ENCODE measurements around the gene TESK2. TPM values are rescaled to one million over a fixed set of nuclear protein-coding genes. Genes with fewer than 3 reads are reported as not detected.
A peak's percentile ranks its signal among the peaks of the same experiment; 100 is the strongest.

Gene TESK2
- total RNA-seq, 6 donors from 2014 or later: 2.3 to 7.4 (median 5.7) TPM

GRCh38 chr1:45359882-45360513 lies 131.0 kb downstream of the TESK2 start:
- no peak overlapping the region for H3K4me3 ChIP-seq
- no peaks in the 10 kb centered on the region for H3K27me3 ChIP-seq
- 19 to 24% methylated on average over 7 of the region's 7 CpGs for WGBS, 2 donors
- H3K4me1 ChIP-seq: peaks cover 10 to 19% (median 15%) of the 10 kb centered on the region in 4 donors
- peak overlapping the region; percentile 29 to 82 (median 59) for H3K27ac ChIP-seq
- DNase-seq (peak in 1 of 2 donors; percentile 57), ATAC-seq (ENCODE audit: low FRiP score in 2 of 2) (peak; percentile 46 to 88)
- TF ChIP-seq CTCF (IDR thresholded peaks at IDR 0.05) (peak; percentile 22 to 67 (median 56)), POLR2AphosphoS5 (IDR thresholded peaks at IDR 0.05) (no peak)
- no peaks in the 10 kb centered on the region for H3K36me3 ChIP-seq
- no peaks in the 10 kb centered on the region for H3K9me3 ChIP-seq

- H3K9me3 ChIP-seq: no peaks in the 10 kb centered on the region
- no peaks in the 10 kb centered on the region for H3K27me3 ChIP-seq
- peaks cover 10 to 15% (median 14%) of the 10 kb centered on the region in 4 donors for H3K4me1 ChIP-seq
- TF ChIP-seq POLR2A (IDR thresholded peaks at IDR 0.05): no peak
- no peak for TF ChIP-seq CTCF (IDR thresholded peaks at IDR 0.05)
- no peak for TF ChIP-seq POLR2AphosphoS5 (IDR thresholded peaks at IDR 0.05)
- no peak for TF ChIP-seq EP300 (IDR thresholded peaks at IDR 0.05)
- no peak overlapping the region for H3K27ac ChIP-seq
- ATAC-seq (ENCODE audit: low FRiP score in 2 of 2) (no peak), DNase-seq (no peak)
- no peak overlapping the region for H3K4me3 ChIP-seq
- H3K36me3 ChIP-seq: peaks cover 0 to 2% (median 0%) of the 10 kb centered on the region in 4 donors
- WGBS, 2 donors: 72 to 90% methylated on average over 4 of the region's 4 CpGs
Observed at GRCh38 chr1:45356186-45356585, 134.8 kb downstream of the TESK2 start.

GRCh38 chr1:45355683-45356082 lies 135.3 kb downstream of the TESK2 start:
- WGBS, 2 donors: 45 to 61% methylated on average over 2 of the region's 2 CpGs
- Histone ChIP-seq H3K27ac (no peak overlapping the region), H3K4me1 (peaks cover 8 to 12% (median 9%) of the 10 kb centered on the region in 4 donors), H3K27me3 (no peaks in the 10 kb centered on the region), H3K9me3 (no peaks in the 10 kb centered on the region), H3K4me3 (no peak overlapping the region), H3K36me3 (peaks cover 0 to 2% (median 0%) of the 10 kb centered on the region in 4 donors)
- ATAC-seq (ENCODE audit: low FRiP score in 2 of 2) (no peak), DNase-seq (no peak)
- TF ChIP-seq POLR2AphosphoS5 (IDR thresholded peaks at IDR 0.05) (no peak), EP300 (IDR thresholded peaks at IDR 0.05) (no peak), CTCF (IDR thresholded peaks at IDR 0.05) (no peak), POLR2A (IDR thresholded peaks at IDR 0.05) (no peak)

GRCh38 chr1:45354838-45355237 lies 136.1 kb downstream of the TESK2 start:
- TF ChIP-seq CTCF (IDR thresholded peaks at IDR 0.05) (no peak), POLR2A (IDR thresholded peaks at IDR 0.05) (no peak), EP300 (IDR thresholded peaks at IDR 0.05) (no peak), POLR2AphosphoS5 (IDR thresholded peaks at IDR 0.05) (no peak)
- Histone ChIP-seq H3K27ac (no peak overlapping the region), H3K4me1 (peaks cover 0 to 4% (median under 1%) of the 10 kb centered on the region in 4 donors), H3K27me3 (no peaks in the 10 kb centered on the region), H3K9me3 (no peaks in the 10 kb centered on the region), H3K4me3 (no peak overlapping the region), H3K36me3 (peaks cover 0 to 2% (median 0%) of the 10 kb centered on the region in 4 donors)
- ATAC-seq (ENCODE audit: low FRiP score in 2 of 2): no peak
- DNase-seq: no peak
- WGBS, 2 donors: 92 to 97% methylated on average over 4 of the region's 4 CpGs

GRCh38 chr1:45353685-45354084 lies 137.3 kb downstream of the TESK2 start:
- H3K4me1 ChIP-seq: peaks cover 7 to 9% (median 8%) of the 10 kb centered on the region in 4 donors
- H3K4me3 ChIP-seq: no peak overlapping the region
- DNase-seq (no peak), ATAC-seq (ENCODE audit: low FRiP score in 2 of 2) (no peak)
- WGBS, 2 donors: 62 to 86% methylated on average over 2 of the region's 2 CpGs
- TF ChIP-seq CTCF (IDR thresholded peaks at IDR 0.05): no peak
- no peak for TF ChIP-seq POLR2A (IDR thresholded peaks at IDR 0.05)
- TF ChIP-seq POLR2AphosphoS5 (IDR thresholded peaks at IDR 0.05): no peak
- TF ChIP-seq EP300 (IDR thresholded peaks at IDR 0.05): no peak
- peaks cover 0 to 2% (median 0%) of the 10 kb centered on the region in 4 donors for H3K36me3 ChIP-seq
- no peak overlapping the region for H3K27ac ChIP-seq
- H3K27me3 ChIP-seq: no peaks in the 10 kb centered on the region
- H3K9me3 ChIP-seq: no peaks in the 10 kb centered on the region
